ENCODE results near the gene FNIP2.
"Not testable (repeated sequence)": the region's sequence is repeated elsewhere in the genome, so short reads cannot be mapped to it uniquely, and the experiment has no call there.

Gene FNIP2

DNA sequence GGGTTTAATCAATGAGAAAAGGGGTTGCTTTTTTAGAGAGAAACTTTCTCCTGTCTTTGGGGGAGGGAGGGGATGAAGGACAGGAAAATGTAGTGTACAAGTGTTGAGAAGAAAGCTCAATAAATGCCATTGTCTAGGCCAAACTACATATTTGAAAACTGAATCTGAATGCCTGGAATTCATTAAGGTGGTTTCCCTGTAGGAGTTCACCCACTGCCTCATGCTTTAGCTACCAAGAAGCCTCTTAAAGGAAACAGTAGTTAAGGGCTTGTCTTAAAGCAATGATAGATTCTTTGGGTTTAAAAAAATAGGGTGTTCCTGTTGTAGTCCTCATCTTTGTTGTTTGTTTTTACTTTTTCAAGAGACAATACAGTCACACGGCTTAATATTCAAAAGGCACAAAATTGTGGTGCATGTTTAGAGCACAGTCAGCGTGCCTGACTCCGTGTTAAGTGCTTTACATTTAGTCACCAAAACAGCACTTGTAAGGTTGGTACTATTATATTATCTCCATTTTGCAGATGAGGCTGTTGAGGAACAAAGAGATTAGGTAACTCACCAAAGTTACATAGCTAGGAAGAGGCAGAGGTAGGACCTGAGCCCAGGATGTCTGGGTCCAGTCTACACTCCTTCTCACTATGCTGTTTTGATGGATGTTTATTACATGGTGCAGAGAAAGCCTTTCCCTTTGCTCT is 46.0 kb downstream of the FNIP2 start:
- DNase-seq (ENCODE audit: low spot score) = peak; percentile 65

DNA sequence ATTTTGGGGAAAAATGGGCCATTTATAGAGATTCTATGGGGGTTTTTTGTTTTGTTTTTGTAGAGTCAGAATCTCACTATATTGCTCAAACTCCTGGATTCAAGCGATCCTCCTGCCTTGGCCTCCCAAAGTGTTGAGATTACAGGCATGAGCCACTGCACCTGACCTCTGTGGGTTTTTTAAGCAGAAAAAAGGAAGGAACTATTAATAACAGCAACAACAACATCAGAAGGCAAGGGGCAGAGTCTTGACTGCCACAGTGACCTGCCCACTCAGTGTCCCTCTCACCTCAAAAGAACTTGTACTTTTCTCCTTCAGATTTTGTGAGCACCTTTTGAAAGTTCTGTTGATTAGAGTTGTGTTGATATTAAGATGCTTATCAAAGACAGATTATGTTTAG is 48.1 kb downstream of the FNIP2 start:
- DNase-seq (ENCODE audit: low spot score) = no peak

DNA sequence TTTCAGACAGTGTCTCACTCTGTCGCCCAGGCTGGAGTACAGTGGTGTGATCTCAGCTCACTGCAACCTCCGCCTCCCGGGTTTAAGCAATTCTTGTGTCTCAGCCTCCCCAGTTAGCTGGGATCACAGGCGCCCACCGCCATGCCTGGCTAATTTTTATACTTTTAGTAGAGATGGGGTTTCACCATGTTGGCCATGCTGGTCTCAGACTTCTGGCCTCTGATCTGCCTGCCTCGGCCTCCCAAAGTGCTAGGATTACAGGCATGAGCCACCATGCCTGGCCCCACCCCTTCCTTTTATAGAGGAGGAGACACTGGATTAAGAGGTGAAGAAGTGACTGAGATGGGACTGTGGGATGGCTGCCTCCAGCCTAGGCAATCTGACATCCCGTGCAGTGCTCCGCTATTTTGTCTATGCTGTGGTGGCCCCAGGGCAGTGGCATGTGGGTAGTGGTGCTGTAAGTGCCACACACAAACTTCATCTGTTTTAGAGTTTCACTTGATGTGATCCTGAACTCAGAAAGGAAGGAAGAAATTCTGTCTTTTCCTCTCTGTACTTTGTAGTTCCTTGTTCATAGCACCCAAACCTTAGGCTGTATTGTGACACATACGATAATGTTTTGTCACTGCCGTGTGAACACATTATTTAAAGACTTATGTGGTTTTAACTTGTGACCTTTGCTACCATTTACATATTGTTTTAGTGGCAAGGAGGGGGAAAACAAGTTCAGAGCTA is 48.9 kb downstream of the FNIP2 start:
- DNase-seq (ENCODE audit: low spot score) = peak; percentile 60

DNA sequence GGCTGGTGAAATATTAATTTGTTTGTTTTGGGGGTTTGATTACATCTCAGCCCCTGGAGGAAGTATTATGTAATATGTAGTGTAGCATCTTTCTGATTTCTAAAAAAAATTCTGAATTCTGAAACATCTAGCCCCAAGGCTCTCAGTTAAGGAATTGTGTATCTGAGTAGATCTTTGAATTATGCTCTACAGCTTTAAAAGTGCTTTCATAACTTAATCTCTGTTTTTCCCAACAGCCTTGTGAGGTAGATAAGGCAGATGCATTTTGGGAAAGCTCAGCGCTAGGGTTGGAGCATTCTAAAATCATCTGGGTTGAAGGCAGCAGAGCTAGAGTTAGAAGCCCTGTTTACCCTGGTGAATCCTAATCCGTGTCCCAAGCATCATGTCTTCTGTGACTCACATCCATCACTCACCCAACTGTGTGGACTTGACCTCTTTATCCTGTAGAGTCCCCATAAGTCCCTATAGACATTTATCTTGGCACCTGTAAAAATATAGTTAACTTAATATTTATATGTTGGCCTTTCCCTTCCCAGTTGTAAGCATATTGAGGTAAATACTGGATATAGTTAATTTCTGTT is 49.8 kb downstream of the FNIP2 start:
- DNase-seq (ENCODE audit: low spot score) = no peak

DNA sequence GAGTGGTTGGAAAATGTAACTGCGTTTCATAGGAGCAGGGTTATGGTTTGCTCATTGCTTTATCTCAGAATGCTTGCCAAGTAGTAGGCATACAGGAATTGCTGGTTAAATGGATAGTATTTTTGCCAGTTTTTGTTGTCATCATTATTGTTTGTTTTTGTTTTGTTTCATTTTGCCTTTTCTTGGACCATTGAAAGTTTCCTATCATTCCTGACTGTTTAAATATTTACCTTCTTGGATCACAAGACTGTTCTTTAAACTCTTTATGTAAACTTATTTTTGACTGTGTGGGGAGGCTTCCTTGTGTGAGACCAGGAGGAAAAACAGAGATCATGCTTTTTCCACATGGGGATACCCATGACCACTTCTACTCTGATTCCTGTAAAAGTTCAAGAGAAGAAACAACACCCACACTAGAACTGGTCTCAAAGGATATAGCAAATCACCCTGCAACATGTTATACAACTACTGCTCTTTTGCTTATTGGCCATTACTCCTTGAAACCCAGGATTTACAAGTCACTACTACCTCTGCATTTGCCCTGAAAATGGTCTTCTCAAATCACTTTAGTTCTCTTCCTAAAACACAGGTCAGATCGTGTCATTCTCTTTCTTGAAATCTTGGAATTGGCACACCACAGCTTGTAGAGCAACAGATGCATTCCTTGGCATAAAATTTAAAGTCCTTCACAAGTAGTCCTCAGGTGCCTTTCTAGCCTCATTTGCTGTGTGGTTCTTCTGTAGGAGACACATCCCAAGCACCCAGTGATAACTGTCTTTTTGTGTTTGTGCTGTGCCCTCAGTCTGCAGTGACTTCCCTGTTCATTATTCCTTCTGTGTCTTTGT is 51.3 kb downstream of the FNIP2 start:
- no peak for DNase-seq (ENCODE audit: low spot score)

DNA sequence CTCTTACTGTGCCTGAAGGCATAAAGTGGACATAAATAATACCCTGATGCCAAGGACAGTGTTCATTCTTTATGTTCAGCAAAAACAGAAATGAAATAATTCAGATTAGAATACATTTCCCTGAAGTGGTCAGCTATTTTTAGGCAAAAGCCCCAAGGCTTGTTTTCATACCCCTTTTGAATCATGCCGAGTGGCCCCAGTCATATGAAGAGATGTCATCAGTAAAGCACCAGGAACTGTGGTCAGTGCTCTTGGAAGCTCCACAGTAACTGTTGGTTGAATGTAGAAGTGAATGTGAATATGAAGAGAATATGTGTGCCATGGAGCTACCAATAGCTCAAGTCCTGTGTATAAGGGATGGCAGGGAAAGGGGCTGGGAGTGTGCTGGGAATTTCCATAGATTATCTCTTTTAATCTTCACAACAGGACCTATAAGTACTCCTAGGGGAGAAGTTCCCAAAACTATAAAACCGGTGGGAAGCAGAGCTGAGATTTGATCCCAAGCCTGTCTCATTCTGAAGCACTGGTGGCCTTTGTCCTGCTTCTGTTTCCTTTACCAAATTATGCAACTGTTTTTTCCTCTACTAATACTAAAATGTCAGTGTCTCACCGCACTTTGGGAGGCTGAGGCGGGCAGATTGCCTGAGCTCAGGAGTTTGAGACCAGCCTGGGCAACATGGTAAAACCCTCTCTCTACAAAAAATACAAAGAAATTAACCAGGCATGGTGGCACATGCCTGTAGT is 52.6 kb downstream of the FNIP2 start:
- DNase-seq (ENCODE audit: low spot score) = peak; percentile 75

DNA sequence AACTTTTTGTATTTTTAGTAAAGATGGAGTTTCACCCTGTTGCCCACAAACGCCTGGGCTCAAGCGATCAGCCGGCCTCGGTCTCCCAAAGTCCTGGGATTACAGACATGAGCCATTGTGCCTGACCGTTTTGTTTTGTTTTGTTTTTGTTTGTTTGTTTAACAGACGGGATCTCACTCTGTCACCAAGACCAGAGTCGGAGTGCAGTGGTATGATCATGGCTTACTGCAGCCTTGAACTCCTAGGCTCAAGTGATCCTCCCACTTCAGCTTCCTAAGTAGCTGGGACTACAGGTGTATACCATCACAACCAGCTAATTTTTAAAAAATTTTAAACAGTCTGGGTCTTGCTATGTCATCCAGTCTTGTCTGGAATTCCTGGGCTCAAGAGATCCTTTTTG is 53.5 kb downstream of the FNIP2 start:
- DNase-seq (ENCODE audit: low spot score) = no peak

DNA sequence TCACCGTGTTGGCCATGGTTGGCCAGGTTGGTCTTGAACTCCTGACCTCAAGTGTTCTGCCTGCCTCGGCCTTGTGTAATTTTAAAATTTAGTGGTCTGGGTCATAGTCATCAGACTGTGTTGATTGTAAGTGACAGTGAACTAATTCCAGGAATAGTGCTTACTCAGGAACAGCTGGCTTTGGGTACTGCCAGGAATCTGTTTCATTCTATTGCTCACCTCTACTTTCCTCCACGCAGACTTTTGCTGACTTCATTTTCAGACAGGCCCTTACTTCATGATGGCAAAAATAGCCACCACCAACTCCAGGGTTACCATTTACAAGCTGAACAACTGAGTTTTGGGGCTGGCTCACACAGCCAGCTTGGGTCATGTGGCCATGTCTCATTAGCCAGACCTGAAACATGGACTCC is 54.6 kb downstream of the FNIP2 start:
- DNase-seq (ENCODE audit: low spot score) = peak; percentile 97

DNA sequence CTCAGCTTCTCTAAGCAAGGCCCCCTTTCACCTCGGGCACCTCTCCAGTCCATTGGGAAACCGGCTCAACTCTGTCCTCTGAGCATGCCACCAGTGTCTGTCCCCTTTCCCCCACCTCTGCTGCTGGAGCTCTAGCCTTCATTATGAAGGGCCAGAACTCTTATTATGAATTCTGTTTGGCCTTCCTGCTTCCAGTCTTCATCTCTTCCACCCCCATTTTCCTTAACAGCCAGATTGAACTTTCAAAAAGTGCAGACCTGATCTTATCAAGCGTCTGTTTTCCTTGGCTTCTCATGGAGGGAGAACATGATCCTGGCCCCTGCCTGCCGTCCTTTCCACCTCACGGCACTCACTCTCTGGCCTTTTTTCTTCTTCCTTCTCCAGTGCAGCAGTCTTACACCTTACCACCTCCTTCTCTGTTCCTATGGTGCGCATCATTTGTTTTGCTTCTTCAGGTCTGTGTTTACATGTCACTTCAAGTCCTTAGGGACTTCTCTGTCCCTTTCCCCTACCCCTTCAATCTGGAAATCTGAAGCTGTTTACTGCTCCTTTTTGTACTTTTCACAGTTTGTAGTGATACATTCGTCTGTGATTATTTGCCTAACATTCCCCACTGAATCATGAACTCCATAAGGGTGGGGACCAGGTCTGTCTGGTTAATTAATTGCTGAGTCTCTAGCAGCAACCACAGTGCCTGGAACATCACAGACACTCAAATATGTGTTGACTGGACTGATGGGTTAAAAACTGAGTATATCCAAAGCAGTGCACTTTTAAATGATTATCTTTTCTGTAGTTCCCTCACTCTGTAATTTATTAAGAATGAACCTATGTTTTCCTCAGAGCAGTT is 55.8 kb downstream of the FNIP2 start:
- DNase-seq (ENCODE audit: low spot score) = peak; percentile 94

DNA sequence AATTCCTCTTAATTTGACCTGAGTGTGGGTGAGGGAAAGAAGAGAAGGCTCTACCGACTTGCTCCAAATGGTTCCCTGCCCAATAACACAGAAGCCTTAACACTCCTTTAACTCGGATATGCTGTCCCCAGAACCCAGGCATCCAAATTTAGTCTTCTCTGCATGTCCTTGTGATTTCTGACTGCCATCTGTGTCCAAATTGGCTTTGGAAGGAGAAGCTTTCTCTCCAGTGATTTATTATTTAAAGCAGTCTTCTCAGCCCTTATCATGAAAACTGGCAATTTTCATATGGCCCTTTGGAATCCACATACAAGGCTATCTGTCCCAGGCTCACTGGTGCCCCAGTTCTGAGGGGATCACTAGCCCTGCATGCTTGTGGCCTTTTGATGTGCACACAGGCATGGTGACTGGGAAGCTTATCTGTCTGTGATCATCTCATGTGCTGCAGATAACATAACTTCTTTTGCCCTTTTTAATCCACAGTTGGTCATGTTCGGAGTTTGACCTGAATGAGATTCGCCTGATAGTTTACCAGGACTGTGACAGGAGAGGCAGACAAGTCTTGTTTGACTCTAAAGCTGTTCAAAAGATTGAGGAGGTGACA is 56.7 kb downstream of the FNIP2 start:
- DNase-seq (ENCODE audit: low spot score) = no peak

DNA sequence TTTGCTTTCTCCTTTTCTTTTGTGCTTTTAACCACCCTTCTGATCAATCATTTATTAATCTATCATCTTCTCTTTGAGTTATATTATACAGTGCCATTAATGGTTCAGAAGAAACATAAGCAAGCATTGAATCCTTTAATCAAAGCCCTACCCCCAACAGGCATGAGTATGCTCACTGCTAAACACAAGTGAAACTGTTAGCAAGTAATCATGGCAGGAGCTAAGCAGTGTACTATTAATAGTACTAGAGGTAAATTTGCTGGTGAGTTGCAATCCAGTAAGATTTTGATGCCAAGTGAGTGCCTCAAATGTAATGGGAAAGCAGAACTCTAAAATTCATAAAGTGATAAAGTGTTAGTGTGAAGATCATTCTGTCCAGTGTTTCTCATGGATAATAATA is 57.2 kb downstream of the FNIP2 start:
- peak; percentile 63 for DNase-seq (ENCODE audit: low spot score)

DNA sequence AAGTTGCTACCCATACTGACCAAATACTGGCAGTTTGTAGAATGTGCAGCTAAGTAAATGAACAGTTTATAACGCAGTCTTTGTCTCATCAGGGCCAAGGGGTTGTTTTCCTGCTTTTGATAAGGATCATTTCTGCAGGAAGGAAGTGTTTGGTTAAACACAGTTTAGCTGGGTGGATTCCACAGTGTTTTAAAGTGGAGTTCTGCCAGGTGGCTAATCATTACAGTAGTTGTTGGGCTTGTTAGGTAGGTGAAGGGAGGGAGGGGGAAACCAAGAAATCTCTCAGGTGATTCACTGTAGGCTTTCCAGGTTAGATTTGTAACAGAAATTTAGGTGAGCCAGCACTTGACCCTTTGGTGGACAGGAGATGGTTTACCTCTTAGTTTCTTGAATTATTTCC is 58.1 kb downstream of the FNIP2 start:
- peak; percentile 91 for DNase-seq (ENCODE audit: low spot score)

DNA sequence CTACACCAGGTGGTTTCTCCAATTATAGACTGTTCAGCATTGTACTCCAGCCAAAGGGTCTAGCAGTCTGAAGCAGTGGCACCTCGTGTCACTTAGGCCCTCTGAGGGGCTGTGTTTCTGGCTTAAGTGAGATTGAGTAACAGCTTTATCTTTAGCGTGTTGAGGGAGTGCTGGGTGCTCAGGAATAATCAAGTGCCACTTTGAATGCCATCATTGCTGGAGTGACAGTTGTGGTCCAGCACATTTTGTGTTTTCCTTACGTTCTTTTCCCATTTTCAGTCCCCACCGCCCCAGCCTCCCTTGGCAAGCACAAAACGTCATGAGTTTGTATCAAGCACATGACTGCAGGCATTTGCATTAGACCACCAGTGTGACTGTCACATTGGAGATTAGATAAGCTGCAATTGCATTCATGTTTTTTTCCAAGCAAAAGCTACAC is 58.7 kb downstream of the FNIP2 start:
- DNase-seq (ENCODE audit: low spot score) = no peak

DNA sequence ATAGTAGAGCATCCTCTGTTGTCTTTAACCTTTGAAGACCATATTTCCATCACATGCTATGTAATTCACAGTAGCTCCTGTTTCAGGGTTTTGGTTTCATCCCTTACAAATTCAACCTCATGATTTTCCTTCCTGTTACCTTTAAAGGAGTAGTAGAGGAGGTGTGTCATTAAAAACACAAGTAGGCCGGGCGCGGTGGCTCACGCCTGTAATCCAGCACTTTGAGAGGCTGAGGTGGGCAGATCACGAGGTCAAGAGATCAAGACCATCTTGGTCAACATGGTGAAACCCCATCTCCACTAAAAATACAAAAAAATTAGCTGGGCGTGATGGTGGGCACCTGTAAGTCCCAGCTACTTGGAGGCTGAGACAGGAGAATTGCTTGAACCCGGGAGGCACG is 59.3 kb downstream of the FNIP2 start:
- not testable (repeated sequence) for DNase-seq (ENCODE audit: low spot score)

DNA sequence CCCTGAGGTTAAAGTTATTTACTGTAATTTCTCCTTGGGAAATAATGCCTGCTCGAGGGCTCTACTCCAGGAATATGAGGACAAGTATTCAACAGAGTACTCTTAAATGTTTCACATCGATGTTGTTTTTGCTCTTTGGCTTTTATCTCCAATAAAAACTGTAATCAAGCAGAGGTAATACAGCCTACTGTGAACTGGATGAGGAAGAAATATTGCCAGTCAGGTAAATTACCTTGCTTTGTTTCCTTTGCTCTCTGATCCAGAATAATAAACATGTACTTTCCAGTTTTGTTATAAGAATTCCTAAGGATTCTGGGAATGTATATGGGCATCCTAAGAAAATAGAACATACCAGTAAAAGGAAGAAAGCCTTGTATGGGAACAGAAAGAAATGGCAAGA is 60.4 kb downstream of the FNIP2 start:
- DNase-seq (ENCODE audit: low spot score) = no peak

DNA sequence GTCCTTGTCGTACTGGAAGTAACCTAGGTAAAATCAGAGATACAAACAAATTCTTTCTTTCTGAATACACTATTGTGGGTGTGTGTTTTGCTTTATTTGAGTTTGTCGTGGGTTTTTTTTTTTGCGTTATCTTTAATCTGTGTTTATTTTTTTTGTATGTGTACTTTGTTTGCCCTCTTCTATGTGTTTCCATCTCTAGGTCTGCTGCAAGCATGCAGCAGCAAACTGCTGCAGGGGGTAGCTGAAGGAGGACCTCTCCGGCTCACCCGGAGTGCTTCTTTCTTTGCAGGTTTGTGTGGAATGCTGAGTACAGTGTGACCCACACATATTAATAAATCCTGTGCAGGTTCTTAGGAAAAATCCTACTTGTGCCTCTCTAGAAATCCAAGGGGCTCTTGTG is 64.8 kb downstream of the FNIP2 start:
- no peak for DNase-seq (ENCODE audit: low spot score)

DNA sequence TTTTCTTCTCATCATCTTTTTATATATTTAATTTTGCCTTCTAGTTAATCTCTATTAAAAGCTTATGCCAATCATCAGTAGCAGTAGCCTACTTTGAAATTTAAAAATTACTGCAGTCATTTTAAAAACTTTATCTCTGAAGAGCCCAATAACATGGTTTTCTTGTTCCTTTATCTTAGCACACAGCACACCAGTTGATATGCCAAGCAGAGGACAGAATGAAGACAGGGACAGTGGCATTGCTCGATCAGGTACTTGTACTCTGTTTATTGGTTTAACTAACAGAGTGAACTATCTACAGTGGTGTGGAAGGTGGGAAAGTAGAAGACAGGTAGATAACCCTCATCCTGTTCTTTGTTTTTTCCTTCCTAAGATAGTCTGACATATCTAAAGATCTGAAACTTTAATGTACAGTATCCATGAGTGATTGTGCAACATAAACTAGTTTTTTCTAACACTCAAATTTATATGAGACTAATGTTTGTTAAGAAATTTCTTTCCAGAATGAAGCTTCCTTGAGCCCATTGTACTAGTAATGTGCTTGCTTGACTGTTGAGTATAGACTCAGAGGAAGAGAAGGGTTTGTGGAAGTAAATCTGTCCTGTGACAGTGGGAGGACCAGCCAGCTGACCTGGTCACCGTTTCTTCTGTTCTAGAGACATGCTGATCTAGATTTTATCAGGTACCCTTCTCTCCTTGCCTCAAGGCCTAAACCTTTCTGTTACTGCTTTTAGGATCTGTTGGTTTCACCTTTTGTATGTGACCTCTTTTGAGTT is 66.6 kb downstream of the FNIP2 start:
- no peak for DNase-seq (ENCODE audit: low spot score)

DNA sequence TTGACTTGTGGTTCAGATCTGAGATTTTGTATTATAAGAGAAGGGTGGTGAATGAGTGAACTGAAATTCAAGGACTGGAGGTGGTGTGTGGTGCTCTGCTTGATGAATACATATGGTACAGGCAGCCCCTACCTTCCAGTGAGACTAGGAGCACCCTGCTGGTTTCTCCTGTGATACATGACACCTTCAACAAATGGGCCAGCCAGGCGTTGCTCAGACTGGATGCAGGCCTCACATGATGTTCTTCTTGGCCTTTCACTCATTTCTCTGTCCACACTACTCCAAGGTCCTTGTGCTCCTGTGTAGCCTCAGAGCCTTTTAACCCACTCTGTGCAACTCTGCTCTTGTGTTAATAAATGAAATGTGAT is 67.2 kb downstream of the FNIP2 start:
- no peak for DNase-seq (ENCODE audit: low spot score)

DNA sequence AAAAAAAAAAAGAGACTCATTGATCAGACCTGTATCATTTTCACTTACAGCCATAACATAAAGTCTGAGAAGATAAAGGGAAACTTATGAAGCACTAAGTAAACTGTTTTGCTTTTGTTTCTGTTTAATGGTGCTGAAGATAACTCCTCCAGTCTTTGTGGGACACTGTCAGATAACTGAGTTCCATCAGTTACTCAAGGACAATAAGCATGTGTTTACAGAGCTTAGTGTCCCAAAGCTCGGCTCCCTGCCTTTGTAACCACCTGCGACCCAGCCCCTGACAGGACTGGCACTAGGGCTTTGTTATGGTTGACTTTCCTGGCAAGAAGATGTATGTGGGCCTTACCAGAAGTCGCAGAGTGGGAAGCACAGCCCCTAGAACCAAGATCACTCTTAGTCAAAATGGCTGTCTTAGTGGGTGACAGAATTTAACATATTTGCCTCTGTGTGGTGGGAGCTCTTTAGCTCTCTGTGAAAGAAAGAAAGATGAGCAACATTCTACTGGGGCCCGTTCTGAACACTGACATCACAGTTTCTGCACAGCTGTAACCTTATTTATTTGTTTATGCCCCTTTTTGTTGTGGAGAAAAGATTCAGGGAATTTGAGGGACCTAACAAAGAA is 68.1 kb downstream of the FNIP2 start:
- no peak for DNase-seq (ENCODE audit: low spot score)
